Large intestine (tissue), 3 donors: ENCODE data around the gene EBPL. TPM values are rescaled to one million over a fixed set of nuclear protein-coding genes. Genes with fewer than 3 reads are reported as not detected.

Source experiments
- DNase-seq, 2 donors: peaks; one replicate each; pipeline versions ENCODE4 v3.0.0 to v3.0.0-alpha.2; 2013
- H3K27ac ChIP-seq: one replicate; pipeline ENCODE4 v1.5.1; 2013; ENCODE audit warnings: low read length
- H3K27me3 ChIP-seq: 2 replicates; pipeline ENCODE4 v1.6.1; 2013; ENCODE audit warnings: low read length; ENCODE audit not compliant: control insufficient read depth, insufficient read depth
- H3K36me3 ChIP-seq: 2 replicates; pipeline ENCODE4 v1.6.1; 2013; ENCODE audit warnings: low read length; ENCODE audit not compliant: control insufficient read depth, insufficient read depth
- H3K4me1 ChIP-seq: one replicate; pipeline ENCODE4 v1.6.1; 2013; ENCODE audit warnings: low read length; ENCODE audit not compliant: control insufficient read depth, insufficient read depth
- H3K4me3 ChIP-seq: one replicate; pipeline ENCODE4 v1.5.1; 2013; ENCODE audit warnings: low read length
- H3K9me3 ChIP-seq: one replicate; pipeline ENCODE4 v1.6.1; 2013; ENCODE audit warnings: mild to moderate bottlenecking, low read depth, low read length, moderate library complexity; ENCODE audit not compliant: control insufficient read depth
- WGBS: methylation state at CpG from one replicate; pipeline ENCODE4 v1.1.5; 2013; ENCODE audit warnings: low lambda C conversion rate; ENCODE audit not compliant: insufficient coverage; 5-methylcytosine and 5-hydroxymethylcytosine counted together
- polyA plus RNA-seq: library from polyadenylated mRNA; unstranded; fragments of 120-200 nt; gene quantifications from one replicate; pipeline ENCODE4 v1.2.1, GENCODE V29; 2013

The EBPL gene
- polyA plus RNA-seq, 1 donor = 43.1 TPM

GRCh38 chr13:49679246-49679645, 12.0 kb downstream of the EBPL start:
- Histone ChIP-seq H3K27ac (no peak overlapping the region), H3K4me3 (no peak overlapping the region), H3K4me1 (no peaks in the 10 kb centered on the region), H3K9me3 (peaks cover 11% of the 10 kb centered on the region), H3K36me3 (no peaks in the 10 kb centered on the region), H3K27me3 (no peaks in the 10 kb centered on the region)
- no peak for DNase-seq
- WGBS = no CpG with 5 or more reads among the region's 3 CpGs

GRCh38 chr13:49678191-49678914, 12.9 kb downstream of the EBPL start:
- Histone ChIP-seq H3K4me3 (no peak overlapping the region), H3K9me3 (peaks cover 11% of the 10 kb centered on the region), H3K27me3 (no peaks in the 10 kb centered on the region), H3K27ac (no peak overlapping the region), H3K4me1 (no peaks in the 10 kb centered on the region), H3K36me3 (no peaks in the 10 kb centered on the region)
- no peak for DNase-seq
- WGBS = no CpG with 5 or more reads among the region's 48 CpGs

- Histone ChIP-seq H3K36me3 (no peaks in the 10 kb centered on the region), H3K27ac (no peak overlapping the region)
Measured at GRCh38 chr13:49676581-49677298, 14.5 kb downstream of the EBPL start.

GRCh38 chr13:49670828-49671227, 20.5 kb downstream of the EBPL start:
- no peak overlapping the region for H3K4me3 ChIP-seq
- H3K4me1 ChIP-seq = no peaks in the 10 kb centered on the region
- WGBS = 100% methylated on average over 1 of the region's 5 CpGs
- H3K36me3 ChIP-seq = peaks cover 17% of the 10 kb centered on the region
- H3K27me3 ChIP-seq = no peaks in the 10 kb centered on the region
- no peak for DNase-seq
- H3K9me3 ChIP-seq = no peaks in the 10 kb centered on the region
- H3K27ac ChIP-seq = no peak overlapping the region

More at GRCh38 chr13:49676581-49677298, 14.5 kb downstream of the EBPL start:
- Histone ChIP-seq H3K9me3 (peaks cover 11% of the 10 kb centered on the region), H3K27me3 (no peaks in the 10 kb centered on the region), H3K4me3 (no peak overlapping the region), H3K4me1 (no peaks in the 10 kb centered on the region)
- no peak for DNase-seq
- WGBS = no CpG with 5 or more reads among the region's 6 CpGs

DNA sequence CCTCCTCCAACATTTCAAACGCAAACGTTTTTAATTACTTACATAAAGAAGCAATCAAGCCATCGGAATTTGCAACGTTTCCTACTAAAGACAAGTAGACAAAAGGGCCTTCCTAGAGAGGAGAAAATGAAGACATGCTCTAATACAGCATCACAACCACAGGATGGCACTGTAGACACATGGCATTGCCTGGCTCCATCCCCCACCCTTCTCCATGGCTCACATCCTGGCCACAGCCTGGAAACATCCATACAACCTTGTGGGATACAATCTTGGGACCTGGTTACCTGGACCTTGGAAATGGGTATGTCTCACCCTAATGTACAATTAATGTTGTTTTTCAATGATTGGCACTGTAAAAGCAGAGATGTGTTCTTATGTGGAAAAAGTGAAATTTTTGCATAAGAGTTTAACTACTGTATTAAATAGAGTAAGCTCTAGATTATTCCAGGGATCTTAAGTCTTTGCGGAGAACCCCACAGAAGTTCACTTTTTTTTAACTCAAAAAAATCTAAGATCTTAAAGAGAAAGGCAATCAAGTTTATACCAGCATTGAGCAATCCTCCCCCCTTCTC, 21.5 kb downstream of the EBPL start:
- H3K4me3 ChIP-seq = no peak overlapping the region
- peak; percentile 50 to 67 for DNase-seq
- H3K27ac ChIP-seq = no peak overlapping the region
- no peaks in the 10 kb centered on the region for H3K4me1 ChIP-seq
- no peaks in the 10 kb centered on the region for H3K27me3 ChIP-seq
- H3K9me3 ChIP-seq = no peaks in the 10 kb centered on the region
- no CpG with 5 or more reads among the region's 5 CpGs for whole genome bisulfite sequencing
- H3K36me3 ChIP-seq = peaks cover 18% of the 10 kb centered on the region

DNA sequence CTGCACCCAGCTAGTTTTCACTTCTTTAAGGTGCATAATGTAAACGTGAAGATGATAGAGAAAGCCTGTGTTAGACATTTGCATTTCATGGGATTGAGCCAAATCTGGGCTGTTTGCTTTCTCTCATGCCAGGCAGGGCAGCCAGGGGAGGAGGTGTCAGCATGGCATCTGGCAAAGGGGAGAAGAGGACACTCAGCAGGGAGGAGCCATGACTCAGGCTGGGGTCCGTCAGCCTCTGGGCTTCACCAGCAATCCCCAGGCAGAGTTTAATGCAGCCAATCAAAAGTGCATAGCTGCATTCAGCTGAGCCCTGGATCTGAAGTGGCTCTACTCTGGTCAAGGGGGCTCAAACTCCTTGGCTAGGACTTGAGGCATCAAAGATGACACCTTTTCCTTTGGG, 23.5 kb downstream of the EBPL start:
- DNase-seq = no peak
- Histone ChIP-seq H3K4me3 (no peak overlapping the region), H3K36me3 (peaks cover 21% of the 10 kb centered on the region), H3K9me3 (no peaks in the 10 kb centered on the region), H3K27me3 (no peaks in the 10 kb centered on the region), H3K4me1 (no peaks in the 10 kb centered on the region), H3K27ac (no peak overlapping the region)
- WGBS = no CpG with 5 or more reads among the region's 2 CpGs

- Histone ChIP-seq H3K4me3 (no peak overlapping the region), H3K27ac (no peak overlapping the region), H3K27me3 (no peaks in the 10 kb centered on the region), H3K36me3 (peaks cover 29% of the 10 kb centered on the region), H3K9me3 (no peaks in the 10 kb centered on the region), H3K4me1 (no peaks in the 10 kb centered on the region)
- DNase-seq = no peak
- WGBS = no CpG with 5 or more reads among the region's 4 CpGs
Measured at GRCh38 chr13:49664606-49665005, 26.7 kb downstream of the EBPL start.

DNA sequence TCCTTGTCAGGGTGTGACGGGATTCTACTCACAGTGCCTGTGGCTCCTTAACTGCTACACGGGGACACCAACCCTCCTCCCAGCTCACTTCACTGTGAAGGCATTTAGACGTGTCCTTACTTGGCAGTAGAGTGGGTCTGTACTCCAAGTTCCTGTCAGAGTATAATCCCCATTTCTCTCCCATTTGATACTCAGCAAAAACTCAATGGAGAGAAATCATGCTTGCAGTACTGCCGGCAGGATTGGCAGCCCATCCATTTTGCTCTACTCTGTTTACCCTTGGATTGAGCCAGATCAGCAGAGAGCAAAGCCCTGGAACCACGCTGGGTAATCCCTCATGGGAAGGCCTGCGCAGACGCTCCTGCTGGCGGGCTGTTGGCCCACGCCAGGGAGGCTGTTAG, 34.0 kb downstream of the EBPL start:
- H3K27ac ChIP-seq = no peak overlapping the region
- DNase-seq = no peak

DNA sequence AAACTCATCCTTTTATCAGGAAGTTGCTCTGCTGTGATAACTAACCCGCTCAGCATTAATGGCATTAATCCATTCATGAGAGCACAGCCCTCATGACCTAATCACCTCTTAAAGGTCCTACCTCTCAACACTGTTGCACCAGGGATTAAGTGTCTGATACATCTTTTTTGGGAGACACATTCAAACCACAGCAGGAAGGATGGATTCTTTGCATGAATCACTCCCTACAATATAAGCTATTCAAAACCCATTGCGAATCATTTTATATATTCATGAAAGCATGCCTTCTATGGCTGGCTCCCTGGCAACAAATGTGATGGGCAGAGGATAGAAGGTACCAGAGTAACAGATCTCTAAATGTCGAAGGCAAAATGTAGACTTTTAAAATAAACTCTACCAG, 35.4 kb downstream of the EBPL start:
- Histone ChIP-seq H3K9me3 (no peaks in the 10 kb centered on the region), H3K27ac (no peak overlapping the region), H3K36me3 (peaks cover 6% of the 10 kb centered on the region), H3K27me3 (no peaks in the 10 kb centered on the region), H3K4me3 (no peak overlapping the region), H3K4me1 (no peaks in the 10 kb centered on the region)
- no peak for DNase-seq
- 100% methylated on average over 1 of the region's 3 CpGs for WGBS

More for the DNA sequence above, 34.0 kb downstream of the EBPL start:
- Histone ChIP-seq H3K4me3 (no peak overlapping the region), H3K4me1 (no peaks in the 10 kb centered on the region), H3K36me3 (peaks cover 6% of the 10 kb centered on the region), H3K27me3 (no peaks in the 10 kb centered on the region), H3K9me3 (no peaks in the 10 kb centered on the region)
- 60% methylated on average over 1 of the region's 9 CpGs for WGBS

GRCh38 chr13:49654011-49654410, 37.3 kb downstream of the EBPL start:
- Histone ChIP-seq H3K36me3 (no peaks in the 10 kb centered on the region), H3K27ac (no peak overlapping the region)
- WGBS = 100% methylated on average over 2 of the region's 3 CpGs

More at GRCh38 chr13:49654011-49654410, 37.3 kb downstream of the EBPL start:
- no peak overlapping the region for H3K4me3 ChIP-seq
- H3K9me3 ChIP-seq = no peaks in the 10 kb centered on the region
- H3K4me1 ChIP-seq = no peaks in the 10 kb centered on the region
- DNase-seq = no peak
- no peaks in the 10 kb centered on the region for H3K27me3 ChIP-seq
